NCI-H226 (cell line): ENCODE measurements around the gene LEAP2.
"Not testable (repeated sequence)": the region's sequence is repeated elsewhere in the genome, so short reads cannot be mapped to it uniquely, and the experiment has no call there.

ENCODE experiments used
- DNase-seq: peaks from one replicate; pipeline ENCODE4 v3.0.0-alpha.2; 2015

LEAP2 gene

DNA sequence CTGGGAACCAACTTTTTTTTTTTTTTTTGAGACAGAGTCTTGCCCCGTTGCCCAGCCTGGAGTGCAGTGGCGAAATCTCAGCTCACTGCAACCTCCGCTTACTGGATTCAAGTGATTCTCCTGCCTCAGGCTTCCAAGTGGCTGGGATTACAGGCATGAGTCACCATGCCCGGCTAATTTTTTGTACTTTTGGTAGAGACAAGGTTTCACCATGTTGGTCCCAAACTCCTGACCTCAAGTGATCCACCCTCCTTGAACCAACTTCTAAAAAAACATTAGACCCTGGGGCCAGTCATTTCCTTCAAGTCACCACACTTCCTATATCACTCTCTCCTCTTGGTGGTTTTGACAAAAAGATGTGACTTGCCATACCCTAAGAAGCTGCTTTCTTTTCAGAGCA, 32.2 kb upstream of the LEAP2 start:
- peak; percentile 36 for DNase-seq

GRCh38 chr5:132848270-132848669, 25.2 kb upstream of the LEAP2 start:
- DNase-seq, result no peak

DNA sequence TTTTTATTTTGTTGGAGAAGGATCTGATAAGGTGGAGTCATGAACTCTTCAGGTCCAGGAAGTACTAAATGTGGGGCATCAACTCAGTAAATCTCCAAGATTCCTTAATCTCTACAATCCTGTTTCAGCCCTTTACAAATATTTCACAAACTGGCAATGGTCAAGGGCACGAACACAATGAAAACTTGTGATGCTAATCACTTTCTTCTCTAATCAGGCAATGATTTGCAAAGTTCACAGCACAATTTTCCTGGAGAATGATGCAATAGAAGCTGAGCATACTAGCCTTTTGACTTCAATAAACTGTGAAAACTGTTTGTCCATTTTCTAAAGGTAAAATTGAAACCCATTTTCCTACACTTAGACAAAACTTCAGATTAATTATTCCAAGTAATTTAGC, 24.1 kb upstream of the LEAP2 start:
- DNase-seq, result no peak

GRCh38 chr5:132850066-132850465, 23.4 kb upstream of the LEAP2 start:
- no peak for DNase-seq

DNA sequence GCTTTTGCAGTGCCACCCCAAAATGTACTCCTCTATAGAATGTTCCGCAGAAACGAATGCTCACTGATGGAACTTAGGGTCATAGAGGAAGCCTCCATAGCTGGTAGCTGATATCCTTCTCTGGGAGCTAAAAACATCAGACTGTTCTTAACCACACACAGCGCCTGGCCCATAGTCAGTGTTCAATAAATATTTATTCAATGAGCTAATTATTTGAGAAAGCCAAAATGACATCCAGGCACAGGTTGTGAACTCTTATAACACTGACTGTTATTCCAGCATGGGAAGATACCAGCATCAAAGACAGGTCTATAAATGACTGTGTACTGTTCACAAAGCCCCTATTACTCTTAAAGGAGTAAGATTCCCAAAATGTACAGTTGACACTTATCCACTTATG, 20.1 kb upstream of the LEAP2 start:
- no peak for DNase-seq

DNA sequence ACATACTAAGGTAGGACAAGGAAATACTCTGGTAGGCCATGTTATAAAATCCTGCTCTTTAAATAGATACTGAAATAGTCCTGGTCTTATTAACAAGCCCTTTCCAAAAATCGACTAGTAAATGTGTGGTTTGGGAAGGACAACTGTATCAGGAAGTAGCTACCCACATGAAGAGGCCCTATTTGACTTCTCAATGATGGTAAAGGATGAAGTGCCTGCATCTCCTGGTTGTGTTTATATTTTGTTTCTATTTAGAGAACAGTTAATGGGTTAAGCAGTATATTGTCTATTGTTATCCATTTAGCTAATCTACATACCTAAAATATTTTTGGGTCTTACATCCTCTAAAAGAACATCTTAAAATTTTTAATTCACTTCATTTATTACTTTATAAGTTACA, 19.7 kb upstream of the LEAP2 start:
- no peak for DNase-seq

DNA sequence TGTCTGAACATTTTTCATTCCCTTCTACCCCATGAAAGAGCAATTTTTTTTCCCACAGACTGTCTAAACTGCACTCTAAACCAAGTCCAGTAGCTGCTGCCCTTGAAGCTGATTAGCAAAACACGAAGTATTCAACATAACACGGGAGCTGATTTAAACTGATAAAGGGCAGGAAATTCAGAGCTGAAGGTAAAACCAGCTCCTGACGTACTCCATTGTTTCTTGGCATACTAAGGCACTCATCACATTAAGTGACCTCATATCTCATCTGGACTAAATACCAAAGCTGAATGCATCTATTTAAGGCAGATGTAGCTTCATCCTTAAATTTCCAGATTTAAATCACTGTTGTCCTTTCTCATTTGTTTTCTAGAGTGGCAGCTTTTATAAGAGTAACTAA, 19.2 kb upstream of the LEAP2 start:
- DNase-seq, result no peak

DNA sequence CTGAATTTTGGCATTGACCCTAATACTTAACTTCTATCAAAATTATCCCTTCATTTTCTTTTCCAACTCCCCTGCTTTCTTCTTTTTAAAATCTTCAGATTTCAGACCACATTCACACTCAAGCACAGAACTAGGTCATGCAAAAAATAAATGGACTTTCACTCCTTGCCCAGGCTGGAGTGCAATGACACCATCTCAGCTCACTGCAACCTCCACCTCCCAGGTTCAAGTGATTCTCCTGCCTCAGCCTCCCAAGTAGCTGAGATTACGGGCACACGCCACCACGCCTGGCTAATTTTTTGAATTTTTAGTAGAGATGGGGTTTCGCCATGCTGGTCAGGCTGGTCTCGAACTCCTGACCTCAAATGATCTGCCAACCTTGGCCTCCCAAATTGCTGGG, 18.5 kb upstream of the LEAP2 start:
- DNase-seq, result not testable (repeated sequence)

DNA sequence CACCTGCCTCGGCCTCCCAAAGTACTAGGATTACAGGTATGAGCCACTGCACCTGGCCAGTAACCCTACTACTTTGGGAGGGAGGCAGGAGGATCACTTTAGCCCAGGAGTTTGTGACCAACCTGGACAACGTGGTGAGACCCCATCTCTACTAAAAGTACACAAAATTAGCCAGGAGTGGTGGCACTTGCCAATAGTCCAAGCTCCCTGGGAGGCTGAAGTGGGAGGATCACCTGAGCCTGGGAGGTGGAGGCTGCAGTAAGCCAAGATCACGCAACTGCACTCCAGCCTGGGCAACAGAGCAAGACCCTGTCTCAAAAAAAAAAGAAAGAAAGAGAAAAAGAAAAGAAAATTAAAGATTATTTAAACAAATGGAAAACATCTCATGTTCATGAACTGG, 17.5 kb upstream of the LEAP2 start:
- no peak for DNase-seq

DNA sequence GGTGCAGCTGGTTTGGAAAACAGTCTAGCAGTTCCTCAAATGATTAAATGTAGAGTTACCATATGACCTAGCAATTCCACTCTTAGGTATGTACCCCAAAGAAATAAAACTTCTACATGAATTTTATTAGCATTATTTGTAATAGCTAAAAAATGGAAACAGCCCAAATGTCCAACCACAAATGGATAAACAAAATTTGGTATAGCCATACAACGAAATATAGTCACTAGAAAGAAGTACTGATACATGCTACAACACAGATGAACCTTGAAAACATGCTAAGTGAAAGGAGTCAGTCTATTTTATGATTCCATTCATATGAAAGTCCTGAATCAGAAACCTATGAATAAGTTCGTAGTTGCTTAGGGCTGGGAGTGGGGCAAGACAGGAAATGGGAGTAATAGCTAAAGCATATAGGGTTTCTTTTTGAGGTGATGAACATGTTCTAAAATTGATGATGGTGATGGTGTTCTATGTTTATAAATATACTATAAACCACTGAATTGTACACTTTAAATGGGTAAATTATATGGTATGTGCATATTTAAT, 13.5 kb upstream of the LEAP2 start:
- no peak for DNase-seq

GRCh38 chr5:132860742-132861141, 12.7 kb upstream of the LEAP2 start:
- DNase-seq, result no peak

DNA sequence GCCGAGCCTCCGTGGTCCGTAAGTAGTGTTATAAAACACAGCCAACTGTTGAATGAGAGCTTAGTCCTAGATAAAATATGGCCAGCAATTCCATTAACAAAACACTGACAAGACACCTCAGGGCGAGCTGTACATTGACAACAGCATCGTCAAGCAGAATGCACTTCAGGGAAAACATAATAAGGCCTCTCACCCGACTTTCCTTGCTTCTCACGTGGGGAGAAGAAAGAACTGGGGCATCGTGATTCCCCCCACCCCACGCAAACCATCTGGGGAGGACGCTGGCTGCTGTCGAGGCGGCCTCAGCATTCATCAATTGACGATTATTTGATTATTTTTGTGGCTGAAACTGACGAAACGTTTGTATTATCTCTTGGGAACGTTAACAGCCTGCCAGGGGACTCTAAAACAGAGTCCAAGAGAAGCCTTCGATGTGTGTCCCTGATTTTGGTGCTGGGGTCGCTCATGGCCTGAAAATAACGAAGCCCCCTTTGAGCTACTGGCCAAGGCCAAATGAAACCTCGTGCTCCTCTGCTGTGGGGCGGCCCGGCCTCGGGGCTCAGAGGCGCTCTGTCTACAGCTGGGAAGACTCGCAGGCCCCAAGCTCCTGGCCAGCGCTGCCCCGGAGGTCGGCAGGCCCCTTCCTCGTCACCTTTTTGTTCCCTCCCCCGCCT, 7.7 kb upstream of the LEAP2 start:
- DNase-seq, result no peak

- DNase-seq, result peak; percentile 98
Measured at GRCh38 chr5:132866342-132867045, 7.0 kb upstream of the LEAP2 start, which contains the start of the genes GDF9 and UQCRQ. TSS of gene GDF9 (minus strand) at chr5:132866469. CDS start at chr5:132864533, 1,936 bp downstream. TSS of gene UQCRQ (plus strand) at chr5:132866642. CDS start at chr5:132866882, 240 bp downstream.

GRCh38 chr5:132867046-132867451, 6.4 kb upstream of the LEAP2 start:
- DNase-seq, result no peak

DNA sequence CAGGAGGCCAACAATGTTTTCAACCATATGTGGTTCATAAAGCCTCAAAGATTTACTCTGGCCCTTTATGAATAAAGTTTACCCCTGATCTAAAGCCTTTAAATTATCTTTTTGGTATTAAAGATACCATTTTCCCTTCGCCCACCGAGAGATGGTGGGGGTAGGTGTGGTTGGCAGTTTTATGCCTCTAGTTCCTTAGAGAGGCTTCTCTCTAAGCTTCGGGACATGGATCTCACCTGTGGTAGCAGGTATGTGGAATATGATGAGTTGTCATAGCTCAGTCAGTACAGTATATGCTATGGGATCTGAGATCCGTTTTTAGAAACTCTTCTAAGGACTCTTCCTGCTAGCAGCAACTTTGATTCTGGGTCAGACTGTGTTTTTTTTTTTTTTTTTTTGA, 4.7 kb upstream of the LEAP2 start:
- DNase-seq, result no peak

- DNase-seq, result no peak
Measured at GRCh38 chr5:132870801-132871200, 2.7 kb upstream of the LEAP2 start.

DNA sequence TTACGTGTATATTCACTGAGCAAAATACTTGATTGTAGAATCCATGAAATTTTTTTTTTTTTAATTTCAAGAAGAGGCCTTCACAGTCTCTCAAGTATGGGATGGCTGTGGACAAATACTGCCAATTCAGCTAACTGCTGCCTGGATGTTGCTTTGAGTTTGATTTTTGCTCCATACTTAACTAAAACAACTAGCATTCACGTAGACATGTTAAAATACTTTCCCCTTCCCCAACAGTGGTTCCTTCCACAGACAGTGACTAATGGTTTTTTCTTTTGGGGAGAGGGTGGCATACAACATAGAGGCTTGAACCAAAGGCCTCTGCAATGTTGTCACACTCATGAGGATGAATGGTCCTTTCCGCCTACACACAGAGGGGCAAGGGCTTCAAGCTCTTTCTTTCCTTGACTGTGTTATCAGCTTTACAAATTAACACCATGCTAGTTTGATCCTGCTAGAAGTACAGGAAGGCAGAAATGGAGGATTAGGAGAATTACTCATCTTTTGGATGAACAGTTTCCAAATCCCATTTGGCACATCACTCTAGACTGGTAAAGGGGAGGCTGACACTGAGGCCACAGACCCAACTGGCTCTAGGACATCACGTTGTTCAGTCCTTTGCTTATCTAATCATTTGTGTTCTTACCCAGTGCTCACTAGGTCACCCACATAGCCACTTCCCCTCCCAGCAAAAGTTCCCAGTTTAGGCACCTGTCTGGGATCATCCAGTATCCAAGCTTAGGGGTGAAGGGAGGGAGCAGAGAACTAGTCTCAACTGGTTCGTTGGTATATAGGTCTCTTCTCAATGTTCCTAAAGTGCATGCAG, 1.8 kb upstream of the LEAP2 start:
- no peak for DNase-seq

GRCh38 chr5:132872788-132873118, 715 bp upstream of the LEAP2 start:
- DNase-seq, result no peak

DNA sequence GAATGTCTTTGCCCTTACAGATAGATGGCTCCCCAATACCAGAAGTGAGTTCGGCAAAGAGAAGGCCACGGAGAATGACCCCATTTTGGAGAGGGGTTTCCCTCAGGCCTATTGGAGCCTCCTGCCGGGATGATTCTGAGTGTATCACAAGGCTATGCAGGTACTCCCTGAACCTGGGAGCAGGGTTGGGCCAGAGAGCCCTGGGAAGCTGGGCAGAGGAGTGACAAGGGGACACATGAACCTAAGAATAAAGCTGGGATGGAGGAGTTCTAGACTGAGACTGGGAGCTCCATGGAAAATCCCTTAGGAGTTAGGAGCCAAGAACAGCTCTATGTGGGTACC, 433 bp downstream of the LEAP2 start:
- DNase-seq, result no peak

DNA sequence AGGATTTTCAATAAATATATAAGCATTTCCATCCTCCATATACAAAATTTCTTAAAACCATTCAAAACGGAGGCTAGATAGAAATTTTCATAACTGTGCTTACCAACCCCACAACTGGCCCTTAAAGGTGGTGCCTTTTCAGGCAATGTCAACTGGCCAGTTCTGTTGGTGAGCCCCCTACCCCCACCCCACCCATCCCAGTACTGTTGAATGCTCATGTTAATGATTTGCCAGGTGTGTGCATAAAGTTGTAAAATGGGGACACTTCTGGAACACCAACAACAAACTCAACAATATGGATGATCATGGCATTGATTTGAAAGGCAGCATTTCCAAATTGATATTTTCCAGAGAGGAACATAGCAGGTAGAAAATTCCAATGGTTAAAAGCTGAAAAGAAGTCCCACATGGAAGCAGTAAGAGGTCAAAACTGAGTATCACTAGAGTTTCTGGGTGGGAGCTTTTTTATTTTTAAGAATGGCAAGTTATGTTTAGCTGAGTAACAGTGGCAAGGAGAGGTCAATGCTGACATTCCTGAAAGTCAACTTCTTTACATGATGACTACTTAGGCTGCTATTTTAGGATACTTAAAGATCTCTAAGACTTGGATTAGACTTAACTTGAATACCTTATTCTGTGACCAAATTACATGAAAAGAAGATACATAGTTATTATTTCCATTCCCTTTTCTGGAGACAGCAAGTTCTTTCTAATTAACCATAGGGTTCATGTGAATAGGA, 2.7 kb downstream of the LEAP2 start:
- DNase-seq, result no peak

- DNase-seq, result no peak
Measured at GRCh38 chr5:132877466-132877865, 4.0 kb downstream of the LEAP2 start.

DNA sequence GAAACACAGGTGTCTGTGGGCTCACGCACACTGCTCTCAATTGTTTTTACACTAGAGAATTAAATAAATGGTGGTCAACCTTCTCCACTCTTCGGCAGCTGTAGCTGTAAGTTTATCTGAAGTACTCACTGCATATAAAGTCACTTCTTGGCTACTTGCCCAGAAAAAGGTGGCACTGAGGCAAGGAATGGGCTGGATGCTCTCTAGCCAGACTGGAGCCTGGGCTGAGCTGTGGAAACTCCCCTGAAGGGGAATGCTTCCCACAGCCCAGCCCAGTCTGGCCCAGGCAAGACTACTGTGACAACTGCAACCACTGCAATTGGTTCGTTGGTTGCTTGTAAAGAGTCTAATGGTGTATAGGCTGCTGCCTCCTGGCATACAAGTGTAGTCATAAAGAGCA, 4.5 kb downstream of the LEAP2 start:
- no peak for DNase-seq

- DNase-seq, result peak; percentile 2
Measured at GRCh38 chr5:132883261-132883834, 9.9 kb downstream of the LEAP2 start.
